GOT3 (cell line): ENCODE measurements around the gene MOCS1.
"Not testable (repeated sequence)": the region's sequence is repeated elsewhere in the genome, so short reads cannot be mapped to it uniquely, and the experiment has no call there.

Experiments used
- DNase-seq: peaks from one replicate; lab custom pipeline; 2025; ENCODE audit warnings: mixed read lengths; lab: John Stamatoyannopoulos, UW

Gene MOCS1

DNA sequence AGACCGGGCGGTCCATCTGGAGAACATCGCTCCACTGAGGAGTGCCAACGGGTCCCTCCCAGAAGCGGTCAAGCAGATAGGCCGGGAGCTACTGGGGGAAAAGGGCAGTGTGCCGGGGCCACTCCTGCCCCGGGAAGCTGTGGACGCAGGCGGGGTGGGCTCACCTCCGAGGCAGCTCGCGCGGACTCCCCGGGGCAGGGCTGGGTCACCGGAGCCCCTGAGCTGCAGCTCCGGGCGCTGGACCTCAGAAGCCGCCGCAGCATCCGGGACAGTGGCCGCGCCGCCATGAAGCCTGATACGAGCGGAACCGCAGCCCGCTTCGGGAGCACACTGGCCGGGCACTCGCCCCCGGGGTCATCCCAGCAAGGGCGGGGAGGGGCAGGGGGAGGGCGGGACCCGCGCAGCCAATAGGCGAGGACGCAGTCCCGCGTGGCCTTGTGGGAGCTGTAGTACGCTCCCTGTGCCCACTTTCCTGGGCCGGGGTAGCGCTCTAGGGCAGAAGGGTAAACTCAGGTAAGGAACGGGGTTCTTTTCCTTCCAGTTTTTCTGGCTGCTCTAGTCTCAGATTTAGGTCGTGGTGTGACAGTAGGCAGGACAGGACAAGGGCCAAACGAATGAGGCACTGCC lies at the start of gene MOCS1:
Gene MOCS1 (minus strand): TSS at position 332 of the 627 bp plus-strand sequence. CDS start 45 bp downstream, at position 287.
- no peak for DNase-seq

GRCh38 chr6:39984051-39984450 lies 49.8 kb upstream of the MOCS1 start:
- DNase-seq: no peak

DNA sequence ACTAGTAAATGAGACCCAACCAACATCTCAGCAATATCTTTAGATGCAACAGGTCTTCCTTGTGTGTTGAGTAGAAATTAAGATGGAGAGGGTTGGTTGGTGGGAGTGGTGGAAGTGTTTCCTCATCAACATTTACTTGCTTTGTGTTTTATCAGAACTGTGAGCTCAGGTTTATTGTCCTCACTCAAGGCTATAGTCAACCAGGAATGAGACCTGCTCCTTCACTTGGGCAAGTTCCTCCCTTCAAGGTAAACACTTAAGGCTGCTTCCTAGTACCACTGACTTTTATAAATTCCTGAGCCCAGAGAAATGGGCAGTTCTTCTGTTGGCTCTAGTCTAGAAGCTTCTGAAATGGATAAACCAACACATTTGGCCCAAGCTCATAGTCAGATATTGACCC lies 48.9 kb upstream of the MOCS1 start:
- no peak for DNase-seq

GRCh38 chr6:39982720-39983119 lies 48.5 kb upstream of the MOCS1 start:
- DNase-seq: no peak

DNA sequence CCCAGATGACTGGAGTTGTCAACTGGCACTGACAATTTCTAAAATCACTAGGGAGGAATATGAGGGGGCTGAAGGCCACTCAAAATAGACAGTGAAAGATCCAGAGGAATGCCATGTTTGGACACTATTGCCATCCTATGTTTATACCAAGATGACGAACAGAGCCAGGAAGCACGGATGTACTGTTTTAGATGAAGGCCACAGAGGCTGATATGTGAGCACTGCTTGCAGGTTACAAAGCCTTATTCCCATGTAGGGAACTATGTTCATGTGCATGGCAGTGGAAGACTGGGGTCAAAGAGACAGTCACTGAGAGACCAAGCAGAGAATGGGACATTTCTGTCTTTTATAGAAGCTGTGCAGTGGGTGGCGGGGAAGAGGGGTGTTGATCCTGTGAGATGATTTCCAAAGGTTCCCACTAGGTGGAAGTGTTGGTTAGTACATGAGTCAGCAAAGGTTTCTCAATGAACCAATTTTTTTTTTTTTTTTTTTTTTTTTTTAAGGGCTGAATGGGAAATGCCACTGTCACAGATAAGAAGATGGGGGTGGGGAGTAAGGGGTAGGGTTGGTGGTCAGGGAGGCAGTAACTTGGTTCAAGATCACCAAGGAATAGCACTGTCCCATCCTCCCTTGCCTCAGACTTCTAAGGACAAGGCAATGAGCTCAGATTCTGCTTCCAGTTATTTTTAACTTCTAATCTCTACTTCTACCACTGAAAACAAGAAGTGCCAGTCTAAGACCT lies 46.7 kb upstream of the MOCS1 start:
- no peak for DNase-seq

DNA sequence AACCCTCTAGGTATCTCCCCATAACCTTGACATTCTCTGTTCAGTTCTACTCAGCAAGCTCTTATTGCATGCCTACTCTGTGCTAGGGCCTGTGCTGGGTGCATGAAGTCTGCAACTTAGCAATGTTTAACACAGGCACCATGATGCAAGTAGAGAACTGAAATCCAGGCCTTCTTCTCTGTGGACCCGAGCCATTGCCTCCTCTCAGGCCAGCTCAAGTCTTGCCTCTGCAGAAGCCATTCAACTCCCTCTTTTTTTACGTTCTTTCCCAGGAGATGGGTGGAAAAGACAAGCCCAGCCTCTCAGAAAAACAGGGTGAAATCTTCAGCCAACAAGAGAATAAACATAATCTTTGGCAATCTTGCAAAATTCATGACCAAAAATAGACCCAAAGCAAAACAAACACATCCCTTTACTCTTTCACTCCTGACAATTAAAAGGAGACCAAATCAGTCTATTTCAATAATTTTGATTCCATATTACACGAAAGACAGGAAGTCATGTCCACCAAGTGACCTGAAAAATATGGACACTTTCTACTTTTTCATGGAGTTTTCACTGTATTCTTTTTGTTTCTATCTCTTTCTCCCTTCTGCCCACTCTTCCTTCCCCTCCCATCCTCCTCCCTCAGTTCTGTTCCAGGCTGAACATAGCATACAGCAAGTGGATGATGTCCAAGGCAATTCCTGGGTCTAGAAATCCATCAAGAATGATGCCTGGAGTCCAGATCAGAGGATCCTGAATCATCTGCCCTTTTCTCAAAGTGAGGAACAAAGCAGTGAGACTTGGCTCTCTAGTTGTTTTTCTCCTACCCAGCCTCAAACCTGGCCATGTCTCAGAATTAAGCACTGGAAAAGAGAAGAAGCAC lies 45.4 kb upstream of the MOCS1 start:
- DNase-seq: no peak

DNA sequence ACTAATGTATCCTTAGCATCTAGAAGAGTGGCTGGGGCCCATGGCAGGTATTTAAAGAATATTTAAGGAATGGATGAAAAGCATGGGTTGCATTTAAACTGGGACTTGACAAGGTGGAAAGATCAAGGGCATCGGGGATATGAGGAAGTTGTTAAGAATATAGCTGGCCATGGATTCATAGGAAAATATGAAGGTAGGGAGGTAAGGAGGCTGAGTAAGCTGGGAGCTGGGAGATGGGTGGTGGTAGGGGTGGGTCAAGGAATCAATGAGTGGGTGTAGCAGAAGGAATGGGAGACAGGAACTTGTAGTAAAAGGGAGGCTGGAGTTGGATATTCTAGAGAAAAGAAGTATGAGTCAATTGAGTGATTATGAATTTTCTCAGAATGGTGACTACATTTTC lies 44.0 kb upstream of the MOCS1 start:
- no peak for DNase-seq

DNA sequence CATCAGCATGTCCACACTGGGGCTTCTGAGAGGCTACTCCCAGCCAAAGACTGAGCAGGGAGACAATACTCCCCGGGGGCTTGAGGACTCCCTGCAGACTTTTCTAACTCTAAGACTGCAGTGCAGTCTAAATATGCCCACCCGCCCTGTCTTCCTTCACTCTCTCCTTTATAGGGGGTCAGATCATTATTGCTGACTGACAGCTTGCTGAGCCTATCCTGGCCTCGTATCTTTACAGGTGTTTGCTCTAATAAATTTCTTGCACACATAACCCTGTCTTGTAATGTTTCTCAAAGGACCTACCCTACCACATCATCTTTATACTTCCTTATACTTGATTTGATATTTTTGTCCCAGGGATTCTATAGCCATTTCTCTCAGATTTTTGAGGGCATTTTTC lies 39.4 kb upstream of the MOCS1 start:
- no peak for DNase-seq

DNA sequence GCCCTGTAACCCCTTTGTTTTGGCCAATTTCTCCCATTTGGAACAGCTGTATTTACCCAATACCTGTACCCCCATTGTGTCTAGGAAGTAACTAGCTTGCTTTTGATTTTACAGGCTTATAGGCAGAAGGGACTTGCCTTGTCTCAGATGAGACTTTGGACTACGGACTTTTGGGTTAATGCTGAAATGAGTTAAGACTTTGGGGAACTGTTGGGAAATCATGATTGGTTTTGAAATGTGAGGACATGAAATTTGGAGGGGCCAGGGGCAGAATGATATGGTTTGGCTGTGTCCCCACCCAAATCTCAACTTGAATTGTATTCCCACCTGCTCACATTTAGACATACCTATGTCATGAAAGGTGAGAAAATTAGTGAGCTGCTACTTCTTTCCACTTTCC lies 38.5 kb upstream of the MOCS1 start:
- not testable (repeated sequence) for DNase-seq

- DNase-seq: not testable (repeated sequence)
These were observed 36.9 kb upstream of the MOCS1 start for GRCh38 chr6:39971131-39971530.

DNA sequence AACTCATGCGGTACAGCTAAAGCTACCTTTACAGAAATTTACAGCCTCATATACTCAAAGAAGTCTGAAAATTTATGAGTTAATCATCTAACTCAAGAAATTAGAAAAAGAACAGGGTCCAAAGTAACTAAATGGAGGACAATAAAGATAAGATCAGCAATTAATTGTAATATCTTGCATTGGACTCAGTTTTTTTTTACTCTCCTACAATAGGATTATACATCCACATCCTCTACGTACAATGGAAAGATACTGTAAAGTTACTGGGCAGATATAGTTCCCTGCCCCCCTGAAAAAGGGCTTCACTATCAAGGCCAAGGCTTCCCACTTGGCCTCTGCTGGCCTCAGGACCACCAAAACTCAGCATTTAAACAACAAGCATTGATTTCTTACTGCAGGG lies 31.5 kb upstream of the MOCS1 start:
- DNase-seq: no peak

DNA sequence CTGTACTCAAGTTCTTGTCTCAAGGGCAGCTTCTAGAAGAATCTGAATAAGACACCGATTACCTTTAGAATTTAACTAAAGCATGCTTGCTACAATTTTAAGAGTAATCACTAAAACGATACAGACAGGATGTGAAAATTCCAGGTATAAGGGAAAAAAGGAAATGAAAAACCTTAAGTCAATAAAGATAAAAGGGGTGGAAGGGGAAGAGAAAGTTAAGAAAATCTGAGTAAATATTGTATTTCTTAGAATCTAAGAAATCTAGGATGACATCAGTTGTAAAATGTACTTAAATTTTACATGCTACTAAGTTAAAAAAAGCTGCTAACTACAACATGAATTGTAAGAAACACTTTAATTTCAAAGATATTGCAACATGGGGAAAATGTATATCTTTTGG lies 30.3 kb upstream of the MOCS1 start:
- DNase-seq: no peak

- no peak for DNase-seq
These were observed 29.8 kb upstream of the MOCS1 start for GRCh38 chr6:39964094-39964493.

- DNase-seq: no peak
These were observed 28.6 kb upstream of the MOCS1 start for GRCh38 chr6:39962831-39963230.

- no peak for DNase-seq
These were observed 26.9 kb upstream of the MOCS1 start for GRCh38 chr6:39961178-39961577.

DNA sequence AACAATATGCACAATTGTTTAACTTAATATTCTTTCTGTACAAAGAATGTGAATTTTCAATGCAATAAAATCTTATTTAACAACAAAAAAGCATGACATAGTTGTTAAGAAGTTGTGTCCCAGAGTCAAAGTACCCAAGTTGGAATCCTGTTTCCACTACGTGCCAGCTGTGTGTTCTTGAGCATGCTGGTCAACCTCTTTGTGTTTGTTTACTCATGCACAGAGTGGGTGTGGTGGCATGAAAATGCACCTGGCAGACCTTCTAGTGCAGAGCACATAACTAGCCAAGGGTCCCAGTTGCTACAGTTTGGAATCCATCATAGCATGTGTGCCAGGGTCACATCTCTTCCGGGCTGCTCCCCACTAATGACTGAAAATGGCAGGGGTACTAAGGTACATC lies 24.7 kb upstream of the MOCS1 start:
- no peak for DNase-seq

DNA sequence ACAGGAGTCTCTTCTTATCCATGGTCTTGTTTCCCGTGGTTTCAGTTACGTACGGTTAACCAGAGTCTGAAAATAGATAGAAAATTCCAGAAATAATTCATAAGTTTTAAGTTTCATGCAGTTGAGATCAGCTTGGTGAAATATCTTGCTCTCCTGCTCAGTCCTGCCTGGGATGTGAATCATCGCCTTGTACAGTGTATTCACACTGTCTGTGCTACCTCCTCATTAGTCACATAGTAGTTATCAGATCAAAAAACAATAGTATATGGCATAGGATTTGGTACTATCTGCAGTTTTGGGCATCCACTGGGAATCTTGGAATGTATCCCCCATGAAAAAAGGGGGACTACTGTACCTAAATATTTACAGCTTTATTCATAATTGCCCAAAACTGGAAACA lies 22.7 kb upstream of the MOCS1 start:
- no peak for DNase-seq

DNA sequence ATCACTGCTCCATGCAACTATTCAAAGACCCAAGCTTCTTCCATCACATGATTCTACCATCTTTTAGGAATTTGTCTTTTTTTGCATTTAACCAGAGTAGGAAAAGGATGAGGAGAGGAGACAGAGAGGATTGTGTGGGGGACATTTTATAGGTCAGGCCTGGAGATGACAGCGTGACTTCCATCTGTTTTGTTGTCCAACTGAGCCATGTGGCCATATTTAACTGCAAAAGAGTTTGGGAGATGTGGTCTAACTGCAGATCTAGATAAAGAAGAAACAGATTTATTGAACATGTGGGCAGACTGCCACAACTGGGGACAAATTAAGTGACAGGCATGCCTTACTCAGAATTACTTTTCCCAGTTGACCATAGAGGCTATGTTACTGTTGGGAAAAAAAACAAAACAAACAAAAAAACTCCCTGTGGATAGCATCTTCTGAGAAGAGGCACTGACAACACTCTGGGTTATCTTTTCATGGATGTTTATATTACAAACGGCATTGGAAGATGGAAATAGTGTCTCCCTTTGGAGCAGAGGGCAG lies 18.9 kb upstream of the MOCS1 start:
- no peak for DNase-seq

- DNase-seq: no peak
These were observed 17.9 kb upstream of the MOCS1 start for GRCh38 chr6:39952167-39952566.

- no peak for DNase-seq
These were observed 17.5 kb upstream of the MOCS1 start for GRCh38 chr6:39951716-39952115.

DNA sequence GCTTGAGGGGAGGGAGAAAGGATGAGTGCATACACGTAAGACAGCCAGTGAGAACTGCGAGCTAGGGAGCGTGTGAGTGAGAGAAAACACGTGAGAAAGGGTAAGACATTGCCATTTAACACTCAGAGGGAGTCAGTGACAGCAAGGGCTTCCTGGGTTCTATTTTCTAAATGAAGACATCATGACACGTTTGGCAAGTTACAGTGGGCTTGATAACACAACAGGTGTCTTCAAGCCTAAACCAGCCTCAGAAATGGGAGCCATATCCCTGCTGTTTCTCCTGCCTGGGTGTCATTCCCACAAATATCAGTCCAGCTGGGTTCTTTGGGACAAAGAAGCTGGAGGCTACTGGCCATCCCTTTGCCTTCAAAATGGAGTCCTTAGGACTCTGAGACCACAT lies 16.9 kb upstream of the MOCS1 start:
- DNase-seq: no peak

GRCh38 chr6:39950125-39950720 lies 16.0 kb upstream of the MOCS1 start:
- no peak for DNase-seq
